ENCODE measurements around the gene SPINT2. TPM values are rescaled to one million over a fixed set of nuclear protein-coding genes. Genes with fewer than 3 reads are reported as not detected.

Gene SPINT2, protein sequence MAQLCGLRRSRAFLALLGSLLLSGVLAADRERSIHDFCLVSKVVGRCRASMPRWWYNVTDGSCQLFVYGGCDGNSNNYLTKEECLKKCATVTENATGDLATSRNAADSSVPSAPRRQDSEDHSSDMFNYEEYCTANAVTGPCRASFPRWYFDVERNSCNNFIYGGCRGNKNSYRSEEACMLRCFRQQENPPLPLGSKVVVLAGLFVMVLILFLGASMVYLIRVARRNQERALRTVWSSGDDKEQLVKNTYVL
- 277 to 312 TPM (median 299 TPM) in 3 replicates for total RNA-seq

DNA sequence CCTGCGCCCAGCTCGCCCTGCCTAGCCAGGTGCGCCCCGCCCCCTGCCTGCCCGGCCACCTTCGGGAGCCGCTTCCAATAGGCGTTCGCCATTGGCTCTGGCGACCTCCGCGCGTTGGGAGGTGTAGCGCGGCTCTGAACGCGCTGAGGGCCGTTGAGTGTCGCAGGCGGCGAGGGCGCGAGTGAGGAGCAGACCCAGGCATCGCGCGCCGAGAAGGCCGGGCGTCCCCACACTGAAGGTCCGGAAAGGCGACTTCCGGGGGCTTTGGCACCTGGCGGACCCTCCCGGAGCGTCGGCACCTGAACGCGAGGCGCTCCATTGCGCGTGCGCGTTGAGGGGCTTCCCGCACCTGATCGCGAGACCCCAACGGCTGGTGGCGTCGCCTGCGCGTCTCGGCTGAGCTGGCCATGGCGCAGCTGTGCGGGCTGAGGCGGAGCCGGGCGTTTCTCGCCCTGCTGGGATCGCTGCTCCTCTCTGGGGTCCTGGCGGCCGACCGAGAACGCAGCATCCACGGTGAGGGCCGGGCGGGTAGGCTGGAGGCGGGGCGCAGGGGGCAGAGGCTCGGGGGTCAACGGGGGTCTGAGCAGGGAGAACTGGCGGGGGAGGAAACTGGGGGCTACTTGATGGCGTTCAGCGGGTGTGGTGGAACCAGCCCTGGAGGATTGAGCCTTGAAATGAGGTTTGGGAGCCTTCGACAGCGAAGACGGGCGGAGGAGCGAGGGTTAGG, at the start of gene SPINT2:
SPINT2 (plus strand) TSS at position 88 of the 727 bp plus-strand sequence; CDS start at position 408, 320 bp downstream.
- peak; percentile 83 to 89 for DNase-seq (ENCODE audit: low spot score in 2 of 2, unreplicated experiment in 2 of 2)
- Mint-ChIP-seq H3K27me3 (ENCODE audit: low read depth) (peaks cover 2% of the 10 kb centered on the region), H3K4me1 (peaks cover 47% of the 10 kb centered on the region), H3K36me3 (no peaks in the 10 kb centered on the region), H3K9me3 (no peaks in the 10 kb centered on the region), H3K4me3 (peak within 1 kb of the TSS; percentile 92), H3K27ac (peak within 1 kb of the TSS; percentile 93)
- TF ChIP-seq, protein P1, sequence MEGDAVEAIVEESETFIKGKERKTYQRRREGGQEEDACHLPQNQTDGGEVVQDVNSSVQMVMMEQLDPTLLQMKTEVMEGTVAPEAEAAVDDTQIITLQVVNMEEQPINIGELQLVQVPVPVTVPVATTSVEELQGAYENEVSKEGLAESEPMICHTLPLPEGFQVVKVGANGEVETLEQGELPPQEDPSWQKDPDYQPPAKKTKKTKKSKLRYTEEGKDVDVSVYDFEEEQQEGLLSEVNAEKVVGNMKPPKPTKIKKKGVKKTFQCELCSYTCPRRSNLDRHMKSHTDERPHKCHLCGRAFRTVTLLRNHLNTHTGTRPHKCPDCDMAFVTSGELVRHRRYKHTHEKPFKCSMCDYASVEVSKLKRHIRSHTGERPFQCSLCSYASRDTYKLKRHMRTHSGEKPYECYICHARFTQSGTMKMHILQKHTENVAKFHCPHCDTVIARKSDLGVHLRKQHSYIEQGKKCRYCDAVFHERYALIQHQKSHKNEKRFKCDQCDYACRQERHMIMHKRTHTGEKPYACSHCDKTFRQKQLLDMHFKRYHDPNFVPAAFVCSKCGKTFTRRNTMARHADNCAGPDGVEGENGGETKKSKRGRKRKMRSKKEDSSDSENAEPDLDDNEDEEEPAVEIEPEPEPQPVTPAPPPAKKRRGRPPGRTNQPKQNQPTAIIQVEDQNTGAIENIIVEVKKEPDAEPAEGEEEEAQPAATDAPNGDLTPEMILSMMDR (IDR thresholded peaks at IDR 0.05; ENCODE audit: unreplicated experiment): no peak

DNA sequence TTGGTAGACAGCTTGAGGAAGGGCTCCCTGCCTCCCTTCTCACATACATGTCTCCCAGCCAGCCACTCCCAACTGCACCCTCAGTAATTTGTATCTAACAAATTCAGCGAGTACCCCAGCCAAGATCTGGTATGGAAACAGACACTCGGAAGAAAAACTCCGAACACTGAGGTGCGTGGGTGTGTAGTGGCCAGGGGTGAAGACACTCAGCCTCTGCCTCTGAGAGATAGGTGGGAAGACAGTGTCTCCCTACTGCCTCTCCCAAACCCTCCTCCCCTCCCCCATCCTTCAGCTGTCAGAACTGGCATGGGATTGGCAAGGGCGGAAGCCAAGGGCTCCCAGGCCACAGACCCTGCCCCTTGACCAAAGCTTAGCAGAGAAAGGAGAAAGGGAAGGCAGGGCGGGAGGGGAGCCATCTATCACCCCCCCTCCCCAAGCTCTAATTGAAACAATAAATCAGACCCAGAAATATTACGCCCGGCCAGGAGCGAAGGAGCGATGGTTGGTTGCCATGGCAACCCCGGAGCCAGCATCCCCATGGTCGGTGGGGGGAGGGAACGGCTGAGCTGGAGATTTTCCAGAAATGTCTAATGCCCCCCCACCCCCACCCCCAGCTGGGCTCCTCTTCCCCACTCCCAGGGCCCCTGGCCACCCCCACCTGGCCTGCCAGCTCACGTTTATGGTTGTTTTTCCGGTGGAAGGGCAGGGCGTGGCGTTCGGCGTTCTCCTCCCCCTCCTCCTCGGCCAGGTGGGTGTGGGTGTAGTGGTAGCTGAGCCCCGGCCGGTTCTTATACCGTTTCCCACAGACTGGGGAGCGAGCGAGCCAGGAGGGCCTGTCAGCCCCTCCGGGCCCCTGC, 47.4 kb upstream of the SPINT2 start:
- Mint-ChIP-seq H3K27me3 (ENCODE audit: low read depth) (no peaks in the 10 kb centered on the region), H3K4me3 (no peak overlapping the region)

DNA sequence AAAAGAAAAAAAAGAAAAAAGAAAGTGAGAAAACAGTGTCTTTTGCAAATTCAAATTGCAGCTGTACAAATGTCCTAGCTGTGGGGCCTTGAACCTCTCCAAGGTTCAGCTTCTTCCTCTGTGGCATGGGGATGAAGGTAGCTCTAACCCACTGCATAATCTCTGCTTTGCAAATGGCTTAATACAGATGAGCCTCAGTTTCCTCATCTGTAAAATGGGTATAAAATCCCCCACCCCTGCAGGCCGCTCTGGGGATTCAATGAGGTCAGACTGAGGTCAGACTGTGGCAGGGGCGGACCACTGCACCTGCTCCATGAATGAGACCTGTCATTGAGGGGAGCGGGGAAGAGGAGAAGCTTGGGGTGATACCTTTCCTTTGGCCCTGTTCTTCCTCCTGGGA, 46.2 kb upstream of the SPINT2 start:
- no peak for DNase-seq (ENCODE audit: low spot score in 2 of 2, unreplicated experiment in 2 of 2)
- H3K27me3 Mint-ChIP-seq (ENCODE audit: low read depth): no peaks in the 10 kb centered on the region
- H3K9me3 Mint-ChIP-seq: no peaks in the 10 kb centered on the region
- TF ChIP-seq, protein P1 (IDR thresholded peaks at IDR 0.05; ENCODE audit: unreplicated experiment): no peak
- H3K4me3 Mint-ChIP-seq: no peak overlapping the region
- peaks cover under 1% of the 10 kb centered on the region for H3K4me1 Mint-ChIP-seq
- H3K27ac Mint-ChIP-seq: no peak overlapping the region
- no peaks in the 10 kb centered on the region for H3K36me3 Mint-ChIP-seq

More for the DNA sequence above, 47.4 kb upstream of the SPINT2 start:
- no peaks in the 10 kb centered on the region for H3K9me3 Mint-ChIP-seq
- DNase-seq (ENCODE audit: low spot score in 2 of 2, unreplicated experiment in 2 of 2): no peak
- H3K36me3 Mint-ChIP-seq: no peaks in the 10 kb centered on the region
- no peak overlapping the region for H3K27ac Mint-ChIP-seq
- H3K4me1 Mint-ChIP-seq: no peaks in the 10 kb centered on the region
- TF ChIP-seq, protein P1 (IDR thresholded peaks at IDR 0.05; ENCODE audit: unreplicated experiment): no peak

DNA sequence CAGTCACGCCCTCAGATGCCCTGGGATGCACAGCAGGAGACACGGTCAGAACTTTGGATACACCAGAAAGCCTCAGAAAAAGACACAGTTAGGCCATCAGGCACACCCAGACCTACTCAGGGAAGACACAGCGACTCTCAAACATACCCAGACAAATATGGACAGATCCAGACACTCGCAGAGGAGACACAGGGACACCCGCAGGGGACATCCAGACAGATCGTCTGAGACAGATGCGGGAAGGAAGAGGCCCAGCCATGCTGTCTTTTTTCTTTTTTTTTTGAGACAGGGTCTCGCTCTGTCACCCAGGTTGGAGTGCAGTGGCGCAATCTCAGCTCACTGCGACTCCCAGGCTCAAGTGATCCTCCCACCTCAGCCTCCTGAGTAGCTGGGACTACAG, 45.2 kb upstream of the SPINT2 start:
- TF ChIP-seq, protein P1 (IDR thresholded peaks at IDR 0.05; ENCODE audit: unreplicated experiment): no peak
- no peak overlapping the region for H3K27ac Mint-ChIP-seq
- H3K9me3 Mint-ChIP-seq: no peaks in the 10 kb centered on the region
- peaks cover 4% of the 10 kb centered on the region for H3K4me1 Mint-ChIP-seq
- H3K27me3 Mint-ChIP-seq (ENCODE audit: low read depth): peaks cover under 1% of the 10 kb centered on the region
- no peak overlapping the region for H3K4me3 Mint-ChIP-seq
- DNase-seq (ENCODE audit: low spot score in 2 of 2, unreplicated experiment in 2 of 2): no peak
- no peaks in the 10 kb centered on the region for H3K36me3 Mint-ChIP-seq

DNA sequence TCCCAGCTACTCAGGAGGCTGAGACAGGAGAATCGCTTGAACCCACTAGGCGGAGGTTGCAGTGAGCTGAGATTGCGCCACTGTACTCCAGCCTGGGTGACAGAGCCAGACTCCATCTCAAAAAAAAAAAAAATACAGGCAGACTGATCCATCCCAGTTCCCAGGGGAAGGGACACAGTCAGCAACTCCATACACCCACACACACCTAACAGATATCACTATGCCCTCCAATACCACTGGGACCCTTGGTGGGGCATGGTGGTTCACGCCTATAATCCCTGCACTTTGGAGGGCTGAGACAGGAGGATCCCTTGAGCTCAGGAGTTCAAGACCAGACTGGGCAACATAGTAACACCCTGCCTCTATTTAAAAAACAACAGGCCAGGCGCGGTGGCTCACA, 43.0 kb upstream of the SPINT2 start:
- H3K4me1 Mint-ChIP-seq: peaks cover 8% of the 10 kb centered on the region
- TF ChIP-seq, protein P1 (IDR thresholded peaks at IDR 0.05; ENCODE audit: unreplicated experiment): no peak
- no peak for DNase-seq (ENCODE audit: low spot score in 2 of 2, unreplicated experiment in 2 of 2)
- no peaks in the 10 kb centered on the region for H3K9me3 Mint-ChIP-seq
- H3K27ac Mint-ChIP-seq: no peak overlapping the region
- no peaks in the 10 kb centered on the region for H3K36me3 Mint-ChIP-seq
- no peak overlapping the region for H3K4me3 Mint-ChIP-seq
- H3K27me3 Mint-ChIP-seq (ENCODE audit: low read depth): peaks cover 8% of the 10 kb centered on the region

Measured in mesothelial cell of epicardium (in vitro differentiated cells).